Kidney epithelial cell (primary cell): ENCODE data around the gene FGB. TPM values are rescaled to one million over a fixed set of nuclear protein-coding genes. Genes with fewer than 3 reads are reported as not detected.

Experiments
- DNase-seq: peaks from one replicate; pipeline ENCODE4 v3.0.0-alpha.2; 2010; ENCODE audit warnings: low read depth
- H3K27me3 ChIP-seq: 2 replicates; pipeline ENCODE4 v1.6.0; 2011; ENCODE audit warnings: low read length; ENCODE audit not compliant: control insufficient read depth, insufficient read depth
- H3K36me3 ChIP-seq: 2 replicates; pipeline ENCODE4 v1.5.1; 2011; ENCODE audit warnings: low read length; ENCODE audit not compliant: control insufficient read depth, insufficient read depth
- H3K4me3 ChIP-seq: 2 replicates; pipeline ENCODE4 v1.5.1; 2011; ENCODE audit warnings: low read depth, mild to moderate bottlenecking, control low read depth, low read length
- total RNA-seq: library from RNA; depleted of rRNA; stranded (reverse); fragments of >200 nt; gene quantifications from 2 replicates; pipeline ENCODE4 v1.2.3, GENCODE V29; 2015
- TF ChIP-seq, protein P1 (sequence below): IDR thresholded peaks from 2 replicates; pipeline ENCODE4 v1.5.1; 2011; ENCODE audit warnings: mild to moderate bottlenecking, moderate library complexity, low read length, control low read depth, inconsistent platforms; ENCODE audit not compliant: insufficient read depth, poor library complexity, severe bottlenecking

Gene FGB
- total RNA-seq, 1 donor from 2014 or later = 3.7 TPM

DNA sequence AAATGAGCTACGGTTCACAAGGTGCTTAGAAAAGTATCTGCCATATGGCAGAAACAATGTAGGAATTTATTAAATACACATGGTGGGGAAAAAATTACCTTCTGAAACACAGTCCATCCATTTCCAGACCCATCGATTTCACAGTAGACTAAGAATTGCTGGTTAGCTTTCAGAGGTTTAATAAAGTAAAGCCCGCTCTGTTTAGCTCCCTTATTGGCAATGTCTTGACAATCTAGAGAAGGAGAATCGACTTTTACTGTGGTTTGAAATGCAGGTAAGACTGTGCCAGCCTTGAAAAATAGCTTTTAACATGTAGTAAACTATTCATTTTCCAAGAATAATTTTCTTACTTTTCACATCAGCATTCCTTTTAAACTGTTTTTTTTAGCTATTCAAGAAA is 46.7 kb downstream of the FGB start:
- no peak overlapping the region for H3K4me3 ChIP-seq
- H3K36me3 ChIP-seq = no peaks in the 10 kb centered on the region
- TF ChIP-seq, protein P1, sequence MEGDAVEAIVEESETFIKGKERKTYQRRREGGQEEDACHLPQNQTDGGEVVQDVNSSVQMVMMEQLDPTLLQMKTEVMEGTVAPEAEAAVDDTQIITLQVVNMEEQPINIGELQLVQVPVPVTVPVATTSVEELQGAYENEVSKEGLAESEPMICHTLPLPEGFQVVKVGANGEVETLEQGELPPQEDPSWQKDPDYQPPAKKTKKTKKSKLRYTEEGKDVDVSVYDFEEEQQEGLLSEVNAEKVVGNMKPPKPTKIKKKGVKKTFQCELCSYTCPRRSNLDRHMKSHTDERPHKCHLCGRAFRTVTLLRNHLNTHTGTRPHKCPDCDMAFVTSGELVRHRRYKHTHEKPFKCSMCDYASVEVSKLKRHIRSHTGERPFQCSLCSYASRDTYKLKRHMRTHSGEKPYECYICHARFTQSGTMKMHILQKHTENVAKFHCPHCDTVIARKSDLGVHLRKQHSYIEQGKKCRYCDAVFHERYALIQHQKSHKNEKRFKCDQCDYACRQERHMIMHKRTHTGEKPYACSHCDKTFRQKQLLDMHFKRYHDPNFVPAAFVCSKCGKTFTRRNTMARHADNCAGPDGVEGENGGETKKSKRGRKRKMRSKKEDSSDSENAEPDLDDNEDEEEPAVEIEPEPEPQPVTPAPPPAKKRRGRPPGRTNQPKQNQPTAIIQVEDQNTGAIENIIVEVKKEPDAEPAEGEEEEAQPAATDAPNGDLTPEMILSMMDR = no peak
- DNase-seq = no peak
- H3K27me3 ChIP-seq = no peaks in the 10 kb centered on the region

DNA sequence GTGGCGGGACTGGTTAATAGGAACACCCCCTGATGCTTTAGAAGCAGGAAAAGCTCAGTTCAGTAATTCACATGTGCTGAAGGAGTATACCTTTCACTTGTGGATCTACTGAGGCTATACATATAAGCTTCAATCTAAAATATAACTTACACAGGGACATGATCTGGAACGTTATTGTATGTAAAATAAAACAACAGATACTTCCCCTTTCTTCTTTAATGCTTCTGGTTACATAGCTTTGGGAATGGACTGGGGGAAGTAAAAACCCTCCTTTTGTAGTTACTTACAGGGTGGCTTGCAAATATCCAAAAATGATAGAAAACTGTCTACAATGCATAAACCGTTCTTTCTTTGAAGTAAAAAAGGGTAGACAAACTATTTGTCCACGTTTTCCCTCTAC is 47.8 kb downstream of the FGB start:
- no peaks in the 10 kb centered on the region for H3K36me3 ChIP-seq
- no peak overlapping the region for H3K4me3 ChIP-seq
- DNase-seq = no peak
- TF ChIP-seq, protein P1 = no peak
- H3K27me3 ChIP-seq = no peaks in the 10 kb centered on the region

DNA sequence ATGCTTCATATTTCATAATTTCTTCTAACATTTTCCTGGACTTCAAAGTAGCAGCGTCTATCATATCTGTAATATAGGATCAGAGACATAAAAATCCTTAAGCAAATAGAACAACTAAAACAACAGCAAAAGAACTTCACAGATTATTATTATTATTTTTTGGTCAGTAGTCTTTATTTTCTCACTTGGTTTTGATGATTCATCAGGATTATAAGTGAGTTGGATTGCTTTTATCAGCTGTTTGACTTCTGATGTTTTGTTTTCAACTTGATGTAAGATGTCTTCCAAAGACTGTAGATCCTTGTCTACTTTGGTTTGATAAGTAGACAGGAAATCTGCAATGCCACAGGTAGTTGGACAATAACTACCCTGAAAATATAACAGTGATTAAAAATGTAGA is 49.0 kb downstream of the FGB start:
- Histone ChIP-seq H3K36me3 (no peaks in the 10 kb centered on the region), H3K4me3 (no peak overlapping the region), H3K27me3 (no peaks in the 10 kb centered on the region)
- no peak for DNase-seq
- TF ChIP-seq, protein P1 = no peak

DNA sequence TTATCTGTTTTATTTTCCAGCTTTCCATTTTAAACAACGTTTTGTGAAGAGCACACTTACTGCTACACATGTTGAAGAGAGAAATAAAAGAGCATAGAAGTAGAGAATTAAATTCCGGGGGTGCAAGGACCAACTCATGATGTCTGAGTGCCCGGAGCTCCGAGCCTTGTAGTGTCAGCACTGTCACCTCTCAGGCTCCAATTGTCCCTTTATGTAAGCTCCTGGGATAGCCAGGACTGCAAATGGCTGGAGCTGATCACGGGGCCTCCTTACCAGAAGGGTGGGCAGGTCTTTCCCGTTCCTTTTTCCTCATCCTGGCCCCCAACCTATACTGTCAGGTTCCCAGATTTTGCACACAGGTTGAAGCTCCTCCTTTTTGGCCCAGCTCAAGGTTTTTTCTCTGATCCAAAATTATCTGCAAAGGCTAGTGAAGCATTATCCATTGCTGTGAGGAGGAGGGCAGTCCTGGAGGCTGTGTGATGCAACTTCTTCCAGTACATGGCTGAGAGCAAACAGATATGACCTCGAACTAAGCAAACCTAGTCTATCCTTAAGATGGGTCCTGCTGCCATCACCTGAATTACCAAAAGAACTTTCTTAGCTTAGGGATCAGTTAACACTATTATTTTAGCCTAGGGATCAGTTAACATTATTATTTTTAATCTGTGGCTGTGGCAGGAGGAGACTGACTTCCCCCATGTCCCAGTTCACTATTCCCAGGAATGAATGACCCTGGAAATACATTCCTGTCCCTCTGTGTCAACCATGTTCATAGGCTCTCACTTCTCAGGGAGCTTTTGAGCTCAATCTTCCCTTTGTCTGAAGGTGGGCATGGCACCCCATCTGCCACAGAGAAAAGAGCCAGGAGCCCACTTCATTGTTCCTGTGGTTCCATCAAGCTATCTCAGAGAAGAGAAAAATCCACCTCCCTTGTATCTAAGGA is 49.9 kb downstream of the FGB start, which contains the start of gene FGG:
Gene FGG (minus strand): TSS at position 185 of the 943 bp plus-strand sequence. CDS start 47 bp downstream, at position 138.
- Histone ChIP-seq H3K36me3 (no peaks in the 10 kb centered on the region), H3K27me3 (no peaks in the 10 kb centered on the region), H3K4me3 (no peak within 1 kb of the TSS)
- TF ChIP-seq, protein P1 = no peak
- DNase-seq = no peak

DNA sequence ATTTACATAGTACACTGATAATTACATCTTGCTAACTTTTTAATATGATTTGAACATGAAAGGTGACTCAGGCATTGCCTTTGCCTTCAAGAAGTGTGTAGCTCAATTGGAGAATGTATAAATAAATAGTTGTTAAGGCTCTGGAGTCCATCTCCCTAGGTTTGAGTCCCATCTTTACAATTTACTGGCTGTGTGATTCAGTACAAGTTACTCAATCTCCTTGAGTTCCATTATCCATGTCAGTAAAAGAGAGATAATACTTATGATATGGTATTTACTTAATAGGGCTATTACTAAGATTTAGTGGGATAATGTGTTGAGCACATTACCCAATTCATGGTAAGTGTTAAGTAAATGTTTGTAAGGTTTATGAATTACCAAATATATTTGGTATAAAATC is 51.5 kb downstream of the FGB start:
- DNase-seq = no peak
- Histone ChIP-seq H3K27me3 (no peaks in the 10 kb centered on the region), H3K36me3 (no peaks in the 10 kb centered on the region), H3K4me3 (no peak overlapping the region)
- TF ChIP-seq, protein P1 = no peak
